HG03521 (cell line): ENCODE results near the gene SPEN.
"Not testable (repeated sequence)": the region's sequence is repeated elsewhere in the genome, so short reads cannot be mapped to it uniquely, and the experiment has no call there.

Experiments used
- ATAC-seq: cut with Tn5 transposase; IDR thresholded peaks from one replicate; pipeline ENCODE4 v1.9.1; 2021; ENCODE audit warnings: mild to moderate bottlenecking, moderate library complexity; ENCODE audit not compliant: unreplicated experiment

SPEN gene

DNA sequence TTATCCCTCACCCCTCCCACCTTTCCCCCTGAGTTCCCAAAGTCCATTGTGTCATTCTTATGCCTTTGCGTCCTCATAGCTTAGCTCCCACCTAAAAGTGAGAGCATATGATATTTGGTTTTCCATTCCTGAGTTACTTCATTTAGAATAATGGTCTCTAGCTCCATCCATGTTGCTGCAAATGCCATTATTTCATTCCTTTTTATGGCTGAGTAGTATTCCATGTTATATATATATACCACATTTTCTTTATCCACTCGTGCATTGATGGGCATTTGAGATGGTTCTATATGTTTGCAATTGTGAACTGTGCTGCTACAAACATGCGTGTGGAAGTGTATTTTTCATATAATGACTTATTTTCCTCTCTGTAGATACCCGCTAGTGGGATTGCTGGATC lies 130.4 kb downstream of the SPEN start:
- not testable (repeated sequence) for ATAC-seq

DNA sequence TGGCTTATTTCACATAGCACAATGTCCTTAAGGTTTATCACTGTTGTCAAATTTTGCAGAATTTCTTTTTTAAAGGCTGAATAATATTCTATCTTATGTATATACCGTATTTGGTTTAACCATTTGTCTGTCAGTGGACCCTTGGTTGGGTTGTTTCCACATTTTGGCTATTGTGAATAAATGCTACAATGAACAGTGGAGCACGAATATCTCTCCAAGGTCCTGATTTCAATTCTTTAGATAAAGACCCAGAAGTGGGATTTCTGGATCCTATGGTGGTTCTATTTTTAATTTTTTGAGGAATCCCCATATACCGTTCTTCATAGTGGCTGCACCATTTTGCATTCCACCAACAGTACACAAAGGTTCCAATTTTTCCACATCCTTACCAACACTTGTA lies 134.2 kb downstream of the SPEN start:
- no peak for ATAC-seq

DNA sequence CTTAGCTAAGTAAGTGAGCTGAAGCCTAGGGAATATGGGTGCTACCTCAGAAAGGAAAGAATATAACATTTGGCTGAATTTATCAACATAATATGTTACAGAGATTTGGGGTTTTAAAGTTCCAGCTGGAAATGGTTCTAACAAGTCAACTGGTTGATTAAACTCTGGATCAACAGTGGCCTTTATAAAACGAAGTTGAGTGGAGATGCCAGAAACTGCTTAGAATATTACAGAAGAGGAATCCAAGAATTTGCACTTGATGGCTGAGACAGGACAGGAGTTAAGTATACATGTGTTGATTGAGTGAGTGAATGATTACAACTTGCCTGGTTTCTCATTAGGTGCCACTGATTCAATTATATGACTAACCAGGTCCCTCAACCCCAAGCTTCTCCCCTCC lies 135.8 kb downstream of the SPEN start:
- no peak for ATAC-seq

DNA sequence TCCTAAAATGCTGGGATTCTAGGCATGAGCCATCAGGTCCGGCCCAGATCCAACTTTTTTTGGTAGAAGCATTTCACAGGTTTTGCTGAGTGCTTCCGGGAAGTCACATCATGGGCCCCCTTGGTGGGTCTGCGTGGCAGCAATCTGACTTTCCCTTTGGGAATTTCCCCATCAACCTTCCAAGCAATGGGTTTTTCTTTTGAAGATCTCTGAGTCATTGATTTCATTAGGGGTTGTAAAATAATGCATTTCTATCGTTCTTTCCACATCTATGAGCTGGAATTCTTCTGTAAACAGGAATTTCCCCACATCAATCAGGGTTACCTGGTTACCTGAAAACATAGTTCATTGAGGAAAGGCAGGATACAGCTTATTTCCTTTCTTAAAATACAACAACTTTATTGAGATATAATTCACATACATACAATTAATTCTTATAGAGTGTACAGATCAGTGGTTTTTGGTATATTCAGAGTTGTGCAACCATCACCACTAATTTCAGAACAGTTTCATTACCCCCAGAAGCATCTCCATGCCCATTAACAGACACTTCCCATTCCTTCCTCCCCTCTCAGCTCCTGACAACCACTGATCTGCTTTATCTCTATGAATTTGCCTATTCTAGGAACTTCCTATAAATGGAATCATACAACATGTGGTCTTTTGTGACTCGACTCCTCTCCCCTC lies 138.2 kb downstream of the SPEN start:
- ATAC-seq, result no peak

DNA sequence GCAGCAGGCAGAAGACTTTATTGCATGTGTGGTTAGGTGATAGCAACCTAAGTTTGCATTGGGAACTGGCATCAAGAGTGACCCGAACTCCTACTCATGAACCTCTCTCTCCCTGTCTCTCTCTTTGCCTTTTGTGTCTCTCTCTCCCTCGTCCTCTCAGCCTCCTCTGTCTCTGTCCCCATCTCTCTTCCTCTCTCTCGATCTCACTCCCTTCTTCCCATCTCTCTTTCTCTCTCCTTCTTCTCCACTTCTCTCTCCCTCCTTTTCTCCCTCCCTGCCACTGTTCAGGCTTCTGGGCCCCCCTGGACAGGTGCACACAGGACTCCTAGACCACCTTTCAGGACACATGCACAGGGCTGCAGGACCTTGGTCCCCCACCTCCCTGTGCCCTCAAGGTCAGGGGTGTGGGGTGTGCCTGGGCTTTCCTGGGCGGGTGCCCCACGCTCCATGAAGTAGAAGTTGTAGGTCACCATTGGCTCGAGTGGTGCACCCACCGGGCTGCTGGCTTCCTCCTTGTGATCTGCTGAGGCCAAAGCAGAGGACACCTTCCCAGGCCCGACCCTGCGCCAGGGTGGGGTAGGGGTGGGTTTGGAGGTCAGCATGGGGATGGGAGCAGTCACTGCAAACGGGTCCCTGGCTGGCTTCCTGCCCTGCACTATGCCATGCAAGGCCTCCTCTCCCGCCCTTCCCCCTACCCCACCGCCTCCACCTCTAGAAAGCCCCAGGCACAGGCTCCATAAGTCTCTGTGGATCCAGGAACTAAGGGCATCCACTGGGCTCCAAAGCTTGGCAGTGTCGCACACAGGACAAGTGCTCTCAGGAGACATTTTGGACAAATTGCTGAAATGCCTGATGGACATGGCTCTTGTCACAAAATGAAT lies 141.6 kb downstream of the SPEN start:
- ATAC-seq, result no peak

DNA sequence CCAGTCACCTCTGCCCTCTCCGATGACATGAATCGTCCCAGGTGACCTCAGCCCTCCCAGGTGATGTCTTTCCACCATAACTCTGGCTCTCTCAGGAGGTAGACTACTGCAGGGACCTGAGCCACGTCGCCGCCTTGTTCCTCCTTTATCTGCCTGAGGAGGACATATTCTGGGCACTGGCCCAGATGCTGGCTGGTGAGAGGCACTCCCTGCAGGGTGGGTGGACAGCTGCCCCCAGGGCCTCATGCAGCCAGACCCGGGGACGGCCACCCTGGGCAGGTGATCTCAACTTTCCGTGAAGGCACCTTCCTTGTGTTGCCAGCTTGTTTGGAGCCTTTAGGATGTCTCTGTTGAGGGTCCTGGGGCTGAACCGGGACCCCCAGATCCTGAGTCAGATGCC lies 142.3 kb downstream of the SPEN start:
- no peak for ATAC-seq
